Measurements from ENCODE around the gene CSHL1.
"Not testable (repeated sequence)": the region's sequence is repeated elsewhere in the genome, so short reads cannot be mapped to it uniquely, and the experiment has no call there.

The CSHL1 gene

GRCh38 chr17:63889026-63889848 lies 21.8 kb downstream of the CSHL1 start:
- DNase-seq (ENCODE audit: low read depth in 2 of 2): not testable (repeated sequence)

GRCh38 chr17:63885119-63885518 lies 25.9 kb downstream of the CSHL1 start:
- DNase-seq (ENCODE audit: low read depth in 2 of 2): not testable (repeated sequence)

- DNase-seq (ENCODE audit: low read depth in 2 of 2): not testable (repeated sequence)
Measured at GRCh38 chr17:63882626-63883126, 28.4 kb downstream of the CSHL1 start.

GRCh38 chr17:63881935-63882601 lies 29.0 kb downstream of the CSHL1 start, which contains the start of gene GH2:
TSS of gene GH2 (minus strand) at chr17:63881944. CDS start at chr17:63881801, 143 bp downstream.
- peak; percentile 20 to 41 for DNase-seq (ENCODE audit: low read depth in 2 of 2)

GRCh38 chr17:63881337-63881736 lies 29.7 kb downstream of the CSHL1 start:
- DNase-seq (ENCODE audit: low read depth in 2 of 2): not testable (repeated sequence)

- DNase-seq (ENCODE audit: low read depth in 2 of 2): no peak
Measured at GRCh38 chr17:63880706-63881105, 30.4 kb downstream of the CSHL1 start.

- not testable (repeated sequence) for DNase-seq (ENCODE audit: low read depth in 2 of 2)
Measured at GRCh38 chr17:63878413-63878812, 32.6 kb downstream of the CSHL1 start.

- DNase-seq (ENCODE audit: low read depth in 2 of 2): not testable (repeated sequence)
Measured at GRCh38 chr17:63874693-63875092, 36.4 kb downstream of the CSHL1 start.

- not testable (repeated sequence) for DNase-seq (ENCODE audit: low read depth in 2 of 2)
Measured at GRCh38 chr17:63874061-63874626, 36.9 kb downstream of the CSHL1 start.

GRCh38 chr17:63873577-63873976 lies 37.5 kb downstream of the CSHL1 start, which contains the start of gene CSH2:
TSS of gene CSH2 (minus strand) at chr17:63873677. CDS start at chr17:63873614, 63 bp downstream.
- DNase-seq (ENCODE audit: low read depth in 2 of 2): not testable (repeated sequence)

- not testable (repeated sequence) for DNase-seq (ENCODE audit: low read depth in 2 of 2)
Measured at GRCh38 chr17:63871646-63872365, 39.3 kb downstream of the CSHL1 start.

- DNase-seq (ENCODE audit: low read depth in 2 of 2): not testable (repeated sequence)
Measured at GRCh38 chr17:63870292-63870665, 40.8 kb downstream of the CSHL1 start.

GRCh38 chr17:63869491-63870291 lies 41.4 kb downstream of the CSHL1 start:
- not testable (repeated sequence) for DNase-seq (ENCODE audit: low read depth in 2 of 2)

- DNase-seq (ENCODE audit: low read depth in 2 of 2): not testable (repeated sequence)
Measured at GRCh38 chr17:63866625-63867024, 44.4 kb downstream of the CSHL1 start.
